Breast epithelium (tissue), 4 donors: Measurements from ENCODE around the gene EAF1. TPM values are rescaled to one million over a fixed set of nuclear protein-coding genes. Genes with fewer than 3 reads are reported as not detected.

Source experiments
- DNase-seq, 2 donors: peaks; one replicate each; pipeline ENCODE4 v3.0.0-alpha.2; 2019; ENCODE audit warnings: low spot score in 2 of 2
- H3K27ac ChIP-seq, 2 donors: fragments of 200-600 bp; sonication (generic) in 1 of 2; one replicate each; pipeline ENCODE4 v1.5.1; 2016 to 2019; ENCODE audit warnings: mild to moderate bottlenecking in 1 of 2
- H3K27me3 ChIP-seq, 2 donors: fragments of 200-600 bp; sonication (generic) in 1 of 2; one replicate each; pipeline versions ENCODE4 v1.5.1 to v1.6.0; 2017 to 2019; ENCODE audit warnings: control low read depth in 1 of 2, mild to moderate bottlenecking in 1 of 2
- H3K36me3 ChIP-seq: fragments of 200-600 bp; one replicate; pipeline ENCODE4 v1.5.1; 2019
- H3K4me1 ChIP-seq, 2 donors: fragments of 200-600 bp; sonication (generic); one replicate each; pipeline ENCODE4 v1.5.1; 2016 to 2019; ENCODE audit warnings: control low read depth in 1 of 2
- H3K4me3 ChIP-seq, 3 donors: fragments of 200-600 bp; sonication (generic); 1 replicate in 2 of 3; 2 replicates in 1 of 3; pipeline ENCODE4 v1.5.1; 2016 to 2019; ENCODE audit warnings: mild to moderate bottlenecking in 3 of 3, moderate library complexity in 2 of 3
- H3K9me3 ChIP-seq, 2 donors: fragments of 200-600 bp; sonication (generic) in 1 of 2; one replicate each; pipeline ENCODE4 v1.5.1; 2016 to 2019; ENCODE audit warnings: control low read depth in 1 of 2
- POLR2A ChIP-seq: fragments of 450-650 bp; IDR thresholded peaks from one replicate; pipeline ENCODE4 v1.6.1; 2016; ENCODE audit warnings: antibody characterized with exemption, mild to moderate bottlenecking, moderate library complexity
- POLR2AphosphoS5 ChIP-seq, 3 donors: sonication (generic); formaldehyde crosslinking; IDR thresholded peaks; one replicate each; pipeline ENCODE4 v1.6.1; 2017; ENCODE audit warnings: antibody characterized with exemption in 3 of 3
- intact Hi-C: fragments of 100-400 bp; cut with DNase I; formaldehyde crosslinking; loops from one replicate; pipeline ENCODE4 v1.15.1; 2023; ENCODE audit warnings: low total_unique reads
- total RNA-seq, 3 donors: library from RNA; depleted of rRNA; stranded (reverse); fragments of >200 nt; gene quantifications; one replicate each; pipeline ENCODE4 v1.1.0, GENCODE V29; 2016
- TF ChIP-seq, protein P1 (sequence below), 3 donors: fragments of 450-650 bp; IDR thresholded peaks; one replicate each; pipeline ENCODE4 v1.5.1; 2016 to 2017; ENCODE audit warnings: antibody characterized with exemption in 3 of 3, mild to moderate bottlenecking in 3 of 3, moderate library complexity in 3 of 3

EAF1 gene
- total RNA-seq, 3 donors from 2014 or later, result 18.7 to 21.5 (median 21.0) TPM

DNA sequence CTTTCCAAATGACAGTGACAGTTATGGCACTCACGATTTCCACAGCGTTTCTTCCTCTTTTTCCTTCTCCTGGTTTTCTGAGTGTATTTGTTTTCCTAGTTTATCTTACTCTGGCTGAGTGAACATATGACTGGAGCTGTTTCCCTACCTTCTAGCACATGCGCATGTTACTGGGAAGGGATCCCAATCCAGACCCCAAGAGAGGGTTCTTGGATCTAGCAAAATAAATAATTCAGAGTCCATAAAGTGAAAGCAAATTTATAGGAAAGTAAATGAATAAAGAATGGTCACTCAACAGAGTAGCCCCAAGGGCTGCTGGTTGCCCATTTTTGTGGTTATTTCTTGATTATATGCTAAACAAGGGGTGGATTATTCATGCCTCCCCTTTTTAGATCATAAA lies 23.9 kb upstream of the EAF1 start:
- no peak for TF ChIP-seq POLR2A
- TF ChIP-seq, protein P1, sequence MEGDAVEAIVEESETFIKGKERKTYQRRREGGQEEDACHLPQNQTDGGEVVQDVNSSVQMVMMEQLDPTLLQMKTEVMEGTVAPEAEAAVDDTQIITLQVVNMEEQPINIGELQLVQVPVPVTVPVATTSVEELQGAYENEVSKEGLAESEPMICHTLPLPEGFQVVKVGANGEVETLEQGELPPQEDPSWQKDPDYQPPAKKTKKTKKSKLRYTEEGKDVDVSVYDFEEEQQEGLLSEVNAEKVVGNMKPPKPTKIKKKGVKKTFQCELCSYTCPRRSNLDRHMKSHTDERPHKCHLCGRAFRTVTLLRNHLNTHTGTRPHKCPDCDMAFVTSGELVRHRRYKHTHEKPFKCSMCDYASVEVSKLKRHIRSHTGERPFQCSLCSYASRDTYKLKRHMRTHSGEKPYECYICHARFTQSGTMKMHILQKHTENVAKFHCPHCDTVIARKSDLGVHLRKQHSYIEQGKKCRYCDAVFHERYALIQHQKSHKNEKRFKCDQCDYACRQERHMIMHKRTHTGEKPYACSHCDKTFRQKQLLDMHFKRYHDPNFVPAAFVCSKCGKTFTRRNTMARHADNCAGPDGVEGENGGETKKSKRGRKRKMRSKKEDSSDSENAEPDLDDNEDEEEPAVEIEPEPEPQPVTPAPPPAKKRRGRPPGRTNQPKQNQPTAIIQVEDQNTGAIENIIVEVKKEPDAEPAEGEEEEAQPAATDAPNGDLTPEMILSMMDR (IDR thresholded peaks at IDR 0.05), result no peak
- no peak for TF ChIP-seq POLR2AphosphoS5 (IDR thresholded peaks at IDR 0.05)
- Histone ChIP-seq H3K36me3 (no peaks in the 10 kb centered on the region), H3K27ac (no peak overlapping the region), H3K27me3 (no peaks in the 10 kb centered on the region), H3K9me3 (no peaks in the 10 kb centered on the region), H3K4me3 (no peak overlapping the region), H3K4me1 (no peaks in the 10 kb centered on the region)
- no peak for DNase-seq
- intact Hi-C loops, result no loop called here

DNA sequence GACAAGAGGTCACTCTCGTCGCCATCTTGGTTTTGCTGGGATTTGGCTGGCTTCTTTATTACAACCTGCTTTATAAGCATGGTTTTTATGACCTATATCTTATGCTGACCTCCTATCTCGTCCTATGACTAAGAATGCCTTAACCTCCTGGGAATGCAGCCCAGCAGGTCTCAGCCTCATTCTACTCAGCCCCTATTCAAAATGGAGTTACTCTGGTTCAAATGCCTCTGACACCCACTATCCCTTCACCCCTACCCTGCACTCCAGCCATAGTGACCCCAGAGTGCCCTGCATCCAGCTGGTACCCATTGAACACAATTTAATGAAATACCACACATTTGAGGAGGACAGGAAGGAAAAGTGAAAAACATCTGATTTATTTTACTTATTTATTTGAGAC lies 23.4 kb upstream of the EAF1 start:
- Histone ChIP-seq H3K4me1 (no peaks in the 10 kb centered on the region), H3K9me3 (no peaks in the 10 kb centered on the region), H3K27ac (no peak overlapping the region), H3K4me3 (no peak overlapping the region), H3K27me3 (no peaks in the 10 kb centered on the region), H3K36me3 (no peaks in the 10 kb centered on the region)
- TF ChIP-seq, protein P1 (IDR thresholded peaks at IDR 0.05), result no peak
- TF ChIP-seq POLR2A (no peak), POLR2AphosphoS5 (IDR thresholded peaks at IDR 0.05) (no peak)
- no peak for DNase-seq
- intact Hi-C loops, result no loop called here

DNA sequence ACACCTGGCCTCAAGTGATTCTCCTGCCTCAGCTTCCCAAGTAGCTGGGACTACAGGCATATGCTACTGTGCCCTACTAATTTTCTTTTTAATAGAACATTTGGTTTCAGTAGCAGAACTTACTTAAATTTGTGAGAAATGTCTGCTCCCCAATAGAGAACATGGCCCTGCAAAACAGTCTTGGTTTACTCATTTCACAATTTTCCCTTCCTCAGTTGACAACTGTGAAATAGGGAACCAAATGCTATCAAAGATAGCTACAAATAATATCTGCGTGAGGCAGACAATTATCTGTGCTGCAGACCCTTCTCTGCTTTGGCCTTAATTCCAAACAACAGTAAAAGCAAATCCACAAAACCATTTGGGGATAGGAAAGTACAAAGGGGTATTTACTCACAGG lies 22.6 kb upstream of the EAF1 start:
- no peaks in the 10 kb centered on the region for H3K27me3 ChIP-seq
- no peak for DNase-seq
- no peaks in the 10 kb centered on the region for H3K36me3 ChIP-seq
- intact Hi-C loops, result no loop called here
- H3K9me3 ChIP-seq, result no peaks in the 10 kb centered on the region
- H3K4me1 ChIP-seq, result no peaks in the 10 kb centered on the region
- no peak overlapping the region for H3K27ac ChIP-seq
- no peak for TF ChIP-seq POLR2A
- no peak for TF ChIP-seq POLR2AphosphoS5 (IDR thresholded peaks at IDR 0.05)
- TF ChIP-seq, protein P1 (IDR thresholded peaks at IDR 0.05), result no peak
- H3K4me3 ChIP-seq, result no peak overlapping the region

DNA sequence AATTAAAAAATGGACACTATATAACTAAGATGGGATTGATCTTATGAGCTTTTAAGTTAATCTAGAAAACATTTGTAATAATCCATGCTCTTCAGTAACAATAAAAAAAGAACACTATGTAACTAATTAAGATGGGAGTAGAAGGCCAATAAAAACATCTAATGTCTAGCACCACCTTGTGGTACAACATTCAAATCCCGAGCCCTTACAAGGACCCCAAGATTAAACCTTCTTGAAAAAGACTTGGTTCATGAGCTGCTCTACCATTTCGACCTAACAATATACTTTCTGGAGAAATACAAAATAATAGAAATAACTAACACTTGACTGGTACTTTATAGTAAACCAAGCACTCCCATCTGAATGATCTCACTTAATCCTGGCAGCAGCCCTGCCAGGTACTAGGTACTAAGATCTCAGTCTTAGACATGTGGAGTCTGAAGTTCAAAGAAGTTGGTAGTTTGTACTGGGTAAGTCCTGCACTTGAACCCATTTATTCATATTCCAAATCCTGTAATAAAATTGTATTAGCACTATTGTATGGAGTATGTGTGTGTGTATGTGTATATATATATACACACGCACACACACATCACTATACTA lies 21.8 kb upstream of the EAF1 start:
- intact Hi-C loops, result no loop called here

DNA sequence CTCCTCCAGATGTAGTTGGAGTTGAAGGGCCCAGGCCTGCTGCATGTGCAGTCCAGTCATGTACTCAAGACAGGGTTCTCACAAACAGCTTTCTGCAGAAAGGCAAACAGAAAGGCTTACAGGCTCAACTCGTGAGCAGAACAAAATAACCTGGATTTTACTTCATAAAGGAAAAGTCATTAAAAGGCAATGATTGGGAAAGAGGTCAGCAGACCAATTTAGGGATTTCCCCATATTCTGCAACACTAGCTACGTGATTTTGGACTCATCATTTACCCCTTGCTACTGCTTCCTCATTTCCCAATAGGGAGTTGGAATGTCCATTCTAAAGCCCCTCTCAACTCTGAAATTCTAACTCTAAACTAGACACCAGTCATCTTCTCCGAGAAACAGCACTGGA lies 18.2 kb upstream of the EAF1 start:
- Histone ChIP-seq H3K36me3 (peaks cover 3% of the 10 kb centered on the region), H3K4me3 (no peak overlapping the region), H3K4me1 (no peaks in the 10 kb centered on the region), H3K27me3 (no peaks in the 10 kb centered on the region), H3K27ac (peak overlapping the region in 1 of 2 donors; percentile 64), H3K9me3 (no peaks in the 10 kb centered on the region)
- TF ChIP-seq POLR2A, result no peak
- TF ChIP-seq POLR2AphosphoS5 (IDR thresholded peaks at IDR 0.05), result no peak
- TF ChIP-seq, protein P1 (IDR thresholded peaks at IDR 0.05), result no peak
- no peak for DNase-seq
- intact Hi-C loops, result loop anchor here (1.0 kb wide), 1 partner anchor 39 kb away; no protein-coding TSS in a partner anchor

More for the DNA sequence above, 21.8 kb upstream of the EAF1 start:
- TF ChIP-seq POLR2AphosphoS5 (IDR thresholded peaks at IDR 0.05) (no peak), POLR2A (no peak)
- TF ChIP-seq, protein P1 (IDR thresholded peaks at IDR 0.05), result peak in 2 of 3 donors; percentile 44 to 66
- no peaks in the 10 kb centered on the region for H3K27me3 ChIP-seq
- H3K27ac ChIP-seq, result no peak overlapping the region
- no peaks in the 10 kb centered on the region for H3K4me1 ChIP-seq
- H3K4me3 ChIP-seq, result no peak overlapping the region
- no peaks in the 10 kb centered on the region for H3K9me3 ChIP-seq
- DNase-seq, result no peak
- no peaks in the 10 kb centered on the region for H3K36me3 ChIP-seq
